Cardiac septum (tissue), 1 donor: ENCODE measurements around the gene TMEM98. TPM values are rescaled to one million over a fixed set of nuclear protein-coding genes. Genes with fewer than 3 reads are reported as not detected.
"Not testable (repeated sequence)": the region's sequence is repeated elsewhere in the genome, so short reads cannot be mapped to it uniquely, and the experiment has no call there.

Experiments used
- DNase-seq: peaks from one replicate; pipeline ENCODE4 v3.0.0-alpha.2; 2020; ENCODE audit warnings: low spot score
- intact Hi-C: fragments of 100-400 bp; cut with DNase I; formaldehyde crosslinking; loops from one replicate; pipeline ENCODE4 v1.14.0; 2022
- long read RNA-seq: library from polyadenylated mRNA; unstranded; transcript quantifications from one replicate; pipeline ENCODE4 v2.0.0, GENCODE V29; 2021
- total RNA-seq: library from RNA; stranded (reverse); fragmentation: NEBNext Ultra II Directional; extraction: Animal tissue kit (Norgen Biotek cat#: 25700); gene quantifications from one replicate; pipeline ENCODE4 v1.2.1, GENCODE V29; 2021
- donor health status: DM: no; HTN: no; CAD: no.

Gene TMEM98, protein sequence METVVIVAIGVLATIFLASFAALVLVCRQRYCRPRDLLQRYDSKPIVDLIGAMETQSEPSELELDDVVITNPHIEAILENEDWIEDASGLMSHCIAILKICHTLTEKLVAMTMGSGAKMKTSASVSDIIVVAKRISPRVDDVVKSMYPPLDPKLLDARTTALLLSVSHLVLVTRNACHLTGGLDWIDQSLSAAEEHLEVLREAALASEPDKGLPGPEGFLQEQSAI
- total RNA-seq, result 12.9 TPM
- long read RNA-seq, full-length matches to known transcripts, result 14 of 19 reads
- long read RNA-seq, partial matches to known transcripts, result 3 of 19 reads
- long read RNA-seq, other reads (novel, unspliced or antisense), result 2 of 19 reads

DNA sequence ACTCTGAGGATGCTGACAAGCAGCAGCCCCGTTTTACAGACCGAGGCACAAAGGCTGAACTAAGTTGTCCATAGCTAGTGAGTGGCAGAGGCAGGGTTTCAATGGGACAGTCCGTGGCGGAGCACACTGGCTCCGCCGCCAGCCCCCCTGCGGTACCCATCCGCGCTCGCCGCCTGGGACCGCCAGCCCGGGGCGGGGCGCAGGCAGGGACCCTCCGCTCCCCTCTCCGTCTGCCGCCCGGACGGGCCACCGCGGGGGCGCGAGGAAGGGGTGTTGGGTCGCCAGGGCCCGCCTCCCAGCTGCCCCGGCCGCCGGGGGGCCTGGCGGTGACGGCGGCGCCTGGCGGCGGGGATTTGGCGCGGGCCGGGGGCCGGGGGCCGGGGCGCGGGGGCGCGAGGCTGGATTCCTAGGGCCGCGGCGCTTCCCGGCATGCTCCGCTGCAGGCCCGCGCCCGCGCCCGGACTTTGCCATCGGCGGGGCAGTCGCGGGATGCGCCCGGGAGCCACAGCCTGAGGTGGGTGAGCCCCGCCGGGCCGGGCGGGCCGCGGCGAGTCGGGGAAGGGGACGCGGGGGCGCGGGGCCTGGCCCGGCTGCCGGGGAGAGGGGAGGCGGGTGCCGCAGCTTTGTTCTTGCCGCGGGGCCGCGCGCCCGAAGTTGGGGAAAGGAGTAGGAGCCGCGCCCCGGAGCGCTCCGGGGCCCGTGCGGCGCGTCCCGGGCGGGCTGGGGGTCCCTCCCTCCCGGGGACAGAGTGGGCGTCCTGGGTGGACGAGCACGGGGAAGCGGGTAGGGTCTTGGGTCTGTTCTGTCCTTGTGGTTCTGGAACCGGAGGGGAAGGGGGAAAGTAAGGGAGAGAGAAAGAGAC lies at the start of gene TMEM98:
Gene TMEM98 (plus strand): TSS at position 430 of the 862 bp plus-strand sequence. CDS start 3,376 bp downstream, outside the sequence.
- intact Hi-C loops, result no loop called here
- DNase-seq, result no peak

DNA sequence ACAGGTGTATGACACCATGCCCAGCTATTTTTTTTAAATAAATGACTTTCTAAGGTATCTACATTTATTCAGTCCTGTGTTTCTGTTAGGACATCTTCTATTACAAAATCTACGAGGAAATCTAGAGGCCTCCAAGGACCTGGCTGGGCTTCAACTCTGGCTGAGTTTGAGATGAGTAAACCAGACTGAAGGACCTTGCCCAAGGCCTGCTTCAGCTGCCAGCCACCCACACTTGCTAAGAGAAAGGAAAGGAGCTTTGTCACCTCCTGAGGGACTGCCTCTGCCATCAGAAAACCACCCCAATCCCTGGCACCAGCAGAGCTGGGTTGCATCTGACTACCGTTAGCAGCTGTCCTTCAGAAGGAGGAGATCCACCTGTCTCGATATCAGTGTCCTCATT lies 49.7 kb upstream of the TMEM98 start:
- intact Hi-C loops, result loop anchor here (10.0 kb wide), 1 partner anchor 363 kb away; no protein-coding TSS in a partner anchor

DNA sequence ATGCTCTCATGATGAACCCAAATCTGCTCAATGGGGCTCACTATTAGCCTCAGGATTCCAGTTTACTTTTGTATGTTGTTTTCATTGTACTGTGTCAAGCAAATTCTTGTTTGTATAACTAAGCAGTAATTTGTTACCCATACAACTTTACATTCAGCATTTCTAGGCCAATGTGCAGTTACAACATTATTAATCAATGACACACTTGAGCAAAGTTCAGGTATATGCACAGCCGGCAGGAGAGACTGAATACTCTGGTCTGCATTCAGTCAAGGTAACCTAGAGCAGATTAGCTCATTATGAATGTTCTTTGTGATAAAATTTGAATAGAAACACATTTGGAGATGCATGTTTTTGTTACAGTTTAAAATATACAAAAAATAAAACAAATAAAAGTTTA lies 48.8 kb upstream of the TMEM98 start:
- intact Hi-C loops, result loop anchor here (10.0 kb wide), 1 partner anchor 364 kb away; no protein-coding TSS in a partner anchor

More for the DNA sequence above, 49.7 kb upstream of the TMEM98 start:
- DNase-seq, result no peak

DNA sequence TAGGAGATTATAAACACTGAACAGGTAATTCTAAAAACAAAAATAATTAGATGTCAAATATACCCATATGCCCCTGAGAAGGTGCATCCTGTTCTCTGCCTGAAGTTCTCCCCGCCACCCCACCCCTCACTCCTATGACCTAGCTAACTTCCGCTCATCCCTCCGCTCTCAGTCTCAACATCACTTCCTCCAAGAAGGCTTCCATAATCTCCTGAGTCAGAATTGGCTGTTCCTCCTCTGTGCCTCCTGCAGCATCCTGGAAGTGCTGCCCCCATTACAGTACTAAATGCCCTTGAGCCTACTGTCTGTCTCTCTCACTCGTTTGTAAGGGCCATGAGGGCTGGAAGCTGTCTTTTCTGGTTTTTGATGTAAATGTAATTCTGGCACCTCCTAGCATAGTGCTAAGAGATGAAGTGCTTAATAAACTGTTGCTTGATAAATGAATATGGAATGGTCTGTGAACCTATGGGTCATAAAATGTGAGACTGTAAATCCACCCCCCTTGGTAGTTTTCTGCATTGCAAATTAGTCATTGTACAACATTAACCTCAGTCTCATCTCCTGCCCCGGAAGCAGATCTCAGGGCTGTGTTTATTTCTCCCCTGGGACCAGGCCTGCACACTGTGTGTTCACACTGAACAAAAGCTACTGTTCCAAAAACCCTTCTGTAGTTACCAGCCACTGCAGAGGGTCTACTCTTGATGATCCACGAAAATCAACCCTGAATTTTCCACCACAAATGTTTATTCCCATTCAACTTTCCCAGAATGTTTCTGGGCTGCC lies 47.1 kb upstream of the TMEM98 start:
- intact Hi-C loops, result no loop called here

More for the DNA sequence above, 48.8 kb upstream of the TMEM98 start:
- no peak for DNase-seq

DNA sequence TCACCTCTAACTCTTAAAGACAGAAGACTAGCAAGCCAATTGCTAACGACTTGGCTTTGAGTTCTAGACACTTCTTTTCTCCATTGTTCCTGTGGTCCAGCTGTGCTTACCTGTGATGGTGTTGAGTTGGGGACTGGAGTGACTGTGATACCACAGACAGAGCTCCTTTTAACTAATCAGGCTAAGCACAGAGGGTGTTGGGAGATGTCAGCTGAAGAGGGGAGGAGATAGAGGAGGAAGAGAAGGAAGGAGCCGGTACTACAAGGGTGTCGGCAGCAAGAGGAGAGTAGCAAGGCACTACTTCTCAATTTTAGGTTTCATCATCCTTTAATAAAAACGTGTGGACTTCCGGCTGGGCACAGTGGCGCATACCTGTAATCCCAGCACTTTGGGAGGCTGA lies 45.9 kb upstream of the TMEM98 start:
- no peak for DNase-seq
- intact Hi-C loops, result no loop called here

More for the DNA sequence above, 47.1 kb upstream of the TMEM98 start:
- DNase-seq, result no peak

DNA sequence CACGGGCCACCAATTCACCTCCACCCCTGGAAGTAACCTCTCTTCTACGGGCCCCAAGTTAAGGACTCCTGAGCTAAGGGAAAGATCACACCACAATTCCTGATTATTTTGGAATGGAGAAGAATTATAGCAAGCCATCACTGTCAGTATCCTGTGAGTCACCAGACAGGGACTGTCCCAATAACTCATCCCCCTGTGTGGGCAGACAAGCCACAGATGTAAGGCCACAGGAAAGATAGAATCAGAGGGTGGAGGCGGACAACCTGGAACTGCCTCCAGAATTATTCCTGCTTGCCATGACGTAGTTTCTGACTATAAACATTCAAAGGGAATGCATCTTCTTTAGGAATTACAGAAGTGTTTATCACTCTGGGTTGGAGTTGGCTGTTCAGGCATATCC lies 45.2 kb upstream of the TMEM98 start:
- intact Hi-C loops, result no loop called here
- no peak for DNase-seq

DNA sequence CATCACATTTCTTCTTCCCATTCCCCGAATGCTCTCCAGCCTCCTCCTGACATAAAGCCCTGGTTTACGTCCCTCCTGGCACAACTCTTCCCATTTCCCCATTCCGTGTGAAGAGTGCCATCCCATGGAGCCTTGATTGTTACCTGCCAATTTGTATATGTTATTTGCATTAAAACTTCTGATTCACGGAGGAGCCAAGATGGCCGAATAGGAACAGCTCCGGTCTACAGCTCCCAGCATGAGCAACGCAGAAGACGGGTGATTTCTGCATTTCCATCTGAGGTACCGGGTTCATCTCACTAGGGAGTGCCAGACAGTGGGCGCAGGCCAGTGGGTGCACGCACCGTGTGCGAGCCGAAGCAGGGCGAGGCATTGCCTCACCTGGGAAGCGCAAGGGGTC lies 41.0 kb upstream of the TMEM98 start:
- intact Hi-C loops, DNase-seq: not testable (repeated sequence)

DNA sequence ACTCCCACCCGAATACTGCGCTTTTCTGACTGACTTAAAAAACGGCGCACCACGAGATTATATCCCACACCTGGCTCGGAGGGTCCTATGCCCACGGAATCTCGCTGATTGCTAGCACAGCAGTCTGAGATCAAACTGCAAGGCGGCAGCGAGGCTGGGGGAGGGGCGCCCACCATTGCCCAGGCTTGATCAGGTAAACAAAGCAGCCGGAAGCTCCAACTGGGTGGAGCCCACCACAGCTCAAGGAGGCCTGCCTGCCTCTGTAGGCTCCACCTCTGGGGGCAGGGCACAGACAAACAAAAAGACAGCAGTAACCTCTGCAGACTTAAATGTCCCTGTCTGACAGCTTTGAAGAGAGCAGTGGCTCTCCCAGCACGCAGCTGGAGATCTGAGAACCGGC lies 40.5 kb upstream of the TMEM98 start:
- DNase-seq, intact Hi-C loops: not testable (repeated sequence)

DNA sequence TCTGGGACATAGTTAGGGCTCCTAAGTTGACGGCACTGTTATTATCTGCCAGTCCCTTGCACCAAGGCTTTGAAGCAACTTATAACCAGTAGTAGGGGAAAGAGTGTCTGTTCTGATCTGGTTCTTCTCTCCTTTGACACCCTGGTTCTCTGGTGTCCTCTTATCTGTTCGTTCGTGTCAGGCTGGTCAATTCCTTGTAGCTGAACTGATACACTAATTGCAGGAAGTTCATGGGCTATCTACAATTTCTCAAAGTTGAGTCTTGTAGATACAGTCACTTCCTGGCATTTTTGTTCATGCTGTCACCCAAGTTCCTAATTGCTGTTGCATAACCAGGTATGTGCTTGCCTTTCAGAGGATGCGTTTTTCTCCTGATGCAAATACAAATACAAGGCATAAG lies 33.7 kb upstream of the TMEM98 start:
- intact Hi-C loops, result no loop called here
- no peak for DNase-seq

DNA sequence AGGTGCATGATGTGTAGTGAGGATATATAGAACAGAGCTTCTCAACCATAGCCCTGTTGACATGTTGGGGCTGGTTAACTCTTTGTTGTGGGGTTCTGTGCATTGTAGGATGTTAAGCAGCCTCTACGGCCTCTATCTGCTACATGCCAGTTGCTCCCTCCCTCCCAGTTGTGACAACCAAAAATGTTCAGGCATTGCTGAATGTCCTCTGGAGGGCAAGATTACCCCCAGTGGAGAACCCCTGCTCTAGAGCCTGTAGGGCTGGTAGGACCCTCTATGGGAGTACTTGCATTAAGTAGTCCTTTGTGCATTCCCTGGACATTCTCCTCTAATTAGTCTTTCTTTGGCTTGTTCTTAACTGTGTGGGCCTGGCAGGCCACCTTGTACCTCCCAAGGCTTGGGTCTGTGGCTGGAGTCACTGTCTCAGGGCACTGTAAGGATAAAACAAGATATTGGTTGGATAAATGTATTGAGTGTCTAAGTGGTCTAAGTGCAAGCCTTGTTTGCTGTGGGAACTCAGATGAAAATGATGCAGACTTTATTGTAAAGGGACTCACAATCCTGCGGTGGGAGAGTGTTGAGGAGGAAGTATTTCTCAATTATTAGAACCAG lies 31.2 kb upstream of the TMEM98 start:
- intact Hi-C loops, result no loop called here
- no peak for DNase-seq

DNA sequence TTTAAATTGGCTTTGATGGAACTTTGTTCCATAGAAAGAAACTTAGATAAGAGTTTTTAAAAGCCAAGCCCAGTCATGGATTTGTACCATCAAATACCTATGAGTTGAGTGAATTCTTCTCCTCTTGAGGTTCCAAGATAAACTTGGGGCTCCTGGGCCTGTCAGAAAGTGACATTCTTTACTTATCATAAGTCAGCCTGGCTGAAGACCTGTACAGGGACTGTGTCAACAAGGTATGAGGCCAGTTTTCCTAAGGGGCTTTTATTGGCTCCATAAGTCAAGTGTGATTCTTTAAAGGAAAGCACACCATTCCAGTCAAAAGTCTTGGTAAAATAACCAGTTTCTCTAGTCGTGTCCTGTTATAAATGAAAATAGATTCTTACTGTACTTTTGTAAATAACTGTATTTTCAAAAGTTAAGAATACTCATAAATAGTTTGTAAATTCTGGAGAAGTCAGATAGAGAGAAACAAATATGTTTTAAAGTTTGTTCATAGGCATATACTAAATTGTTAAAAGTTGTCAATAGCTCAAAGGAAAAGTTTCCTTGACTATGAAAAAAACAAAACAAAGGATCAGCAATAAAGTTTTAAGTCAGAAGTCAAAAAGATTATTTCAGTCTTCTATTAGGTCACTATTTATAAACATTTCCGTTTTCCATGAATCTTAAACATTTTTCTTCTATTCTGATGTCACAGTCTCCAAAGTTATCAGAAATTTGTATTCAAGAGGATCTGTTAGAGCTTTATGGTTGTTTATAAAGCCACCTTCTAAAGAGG lies 28.5 kb upstream of the TMEM98 start:
- intact Hi-C loops, result no loop called here
- no peak for DNase-seq

DNA sequence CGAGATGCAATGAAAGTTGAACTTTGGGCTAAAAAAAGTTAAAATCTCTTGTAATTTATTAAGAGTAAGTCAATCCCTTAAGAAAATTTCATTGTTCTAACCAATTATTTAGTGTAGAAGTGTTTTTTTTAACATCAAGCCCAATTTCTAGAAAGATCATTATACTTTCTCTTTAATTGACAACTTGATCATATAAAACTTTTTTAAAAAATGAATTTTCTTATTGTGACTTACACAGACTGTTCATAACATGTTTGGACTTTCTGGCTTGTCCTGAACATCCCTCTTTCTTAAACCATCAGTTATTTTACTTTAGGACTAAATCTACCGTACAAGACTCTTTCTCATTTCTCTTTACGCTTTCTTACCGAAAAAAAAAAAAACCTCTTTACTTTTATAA lies 26.2 kb upstream of the TMEM98 start:
- intact Hi-C loops, result no loop called here
- DNase-seq, result no peak

DNA sequence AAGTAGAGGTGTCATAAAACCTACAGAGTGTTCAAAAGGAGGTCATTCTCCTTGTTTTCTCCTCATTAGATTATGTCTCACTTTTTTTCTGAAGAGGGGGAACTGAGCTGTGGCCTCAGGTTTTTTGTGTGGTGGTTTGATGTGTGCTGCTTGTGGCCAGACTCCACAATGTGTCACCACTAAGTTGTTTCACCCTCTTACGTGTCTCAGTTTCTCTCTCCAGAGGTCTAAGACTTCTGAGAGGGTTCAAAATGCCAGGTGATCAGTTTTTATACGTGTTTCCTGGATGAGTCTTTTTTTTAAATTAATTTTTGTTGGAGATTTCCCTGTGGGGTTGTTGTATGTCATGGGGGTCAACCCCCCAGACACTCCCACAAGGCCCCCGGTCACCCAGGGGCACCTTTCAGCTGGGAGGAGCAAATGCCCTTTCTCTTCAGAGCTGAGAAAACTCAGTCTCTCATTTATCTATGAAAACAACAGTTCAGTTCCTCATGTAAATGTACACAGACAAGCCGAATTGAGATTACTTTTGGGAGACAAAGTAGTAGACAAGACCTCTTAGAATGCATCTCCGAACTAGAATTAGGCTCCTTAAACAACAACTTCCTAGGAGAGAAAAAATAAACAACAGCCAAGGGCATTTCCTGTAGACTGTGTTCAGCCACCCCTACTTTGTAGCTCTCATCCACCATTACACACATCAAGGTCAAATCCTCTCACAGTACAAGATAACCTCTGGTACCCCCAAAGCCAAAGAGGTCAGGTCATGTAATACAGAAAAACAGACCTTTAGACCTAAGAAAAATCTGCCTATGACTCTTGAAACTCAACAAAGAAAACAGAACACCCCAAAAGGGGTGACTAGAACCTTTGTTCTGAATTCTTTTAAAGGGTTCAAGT lies 23.9 kb upstream of the TMEM98 start:
- intact Hi-C loops, result no loop called here

DNA sequence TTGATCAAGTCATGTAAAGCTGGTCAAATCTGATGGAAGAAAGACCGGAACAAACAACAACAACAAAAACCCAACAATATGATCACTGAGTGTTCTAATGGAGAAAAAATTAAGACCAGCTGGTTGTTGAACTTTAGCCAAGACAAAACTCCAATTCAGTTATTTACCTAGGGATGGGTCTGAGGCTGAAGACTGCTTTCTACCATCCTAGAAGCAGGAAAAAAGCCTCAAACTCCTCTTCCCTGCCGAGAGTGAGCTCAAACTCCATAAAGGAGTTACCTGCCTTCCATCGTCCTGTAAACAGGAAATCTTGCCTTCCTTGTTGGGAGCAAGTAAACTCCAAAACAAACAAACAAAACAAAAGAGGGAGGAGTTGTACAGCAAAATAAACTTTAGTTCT lies 23.1 kb upstream of the TMEM98 start:
- DNase-seq, result no peak
- intact Hi-C loops, result no loop called here

More for the DNA sequence above, 23.9 kb upstream of the TMEM98 start:
- DNase-seq, result no peak

DNA sequence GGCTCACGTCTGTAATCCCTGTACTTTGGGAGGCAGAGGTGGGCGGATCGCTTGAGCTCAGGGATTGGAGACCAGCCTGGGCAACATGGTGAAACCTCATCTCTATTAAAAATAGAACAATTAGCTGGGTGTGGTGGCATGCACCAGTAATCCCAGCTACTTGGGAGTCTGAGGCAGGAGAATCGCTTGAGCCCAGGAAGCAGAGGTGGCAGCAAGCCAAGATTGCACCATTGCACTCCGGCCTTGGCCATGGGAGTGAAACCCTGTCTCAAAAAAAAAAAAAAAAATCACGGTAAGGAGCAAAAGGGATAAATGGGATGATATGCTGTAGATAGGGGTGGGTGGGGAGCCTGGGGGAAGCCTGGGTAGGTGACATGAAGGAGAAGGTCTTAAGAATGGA lies 20.4 kb upstream of the TMEM98 start:
- intact Hi-C loops, result no loop called here
- DNase-seq, result no peak

DNA sequence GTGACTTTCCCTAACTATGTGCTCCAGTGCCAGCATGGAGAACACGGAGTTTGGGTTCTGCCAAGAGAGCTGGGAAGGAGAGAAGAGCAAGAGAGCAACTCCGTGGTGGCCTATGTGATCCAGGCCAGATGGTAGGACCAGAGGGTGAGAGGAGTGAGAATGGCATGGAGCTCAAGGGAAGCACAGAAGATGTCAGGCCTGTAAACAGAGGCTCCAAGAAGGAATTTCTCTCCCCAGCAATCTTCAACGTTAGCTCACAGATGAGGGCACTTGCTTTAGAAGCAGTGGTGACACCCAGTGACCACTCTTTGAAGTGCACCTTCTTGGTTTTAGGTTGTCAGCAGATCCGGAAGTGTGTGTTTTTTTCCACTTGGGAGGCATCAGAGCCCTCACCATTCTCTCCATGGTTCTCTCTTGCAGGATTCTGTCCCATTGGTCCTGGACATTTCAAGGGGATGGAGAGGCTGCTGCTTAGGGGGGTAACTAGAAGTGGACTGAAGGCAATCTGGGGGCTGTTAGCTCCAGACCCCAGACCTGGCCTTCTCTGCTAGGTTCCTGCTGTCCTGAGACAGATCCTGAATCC lies 18.1 kb upstream of the TMEM98 start:
- DNase-seq, result no peak
- intact Hi-C loops, result loop anchor here (2.0 kb wide), 1 partner anchor 125 kb away; no protein-coding TSS in a partner anchor

DNA sequence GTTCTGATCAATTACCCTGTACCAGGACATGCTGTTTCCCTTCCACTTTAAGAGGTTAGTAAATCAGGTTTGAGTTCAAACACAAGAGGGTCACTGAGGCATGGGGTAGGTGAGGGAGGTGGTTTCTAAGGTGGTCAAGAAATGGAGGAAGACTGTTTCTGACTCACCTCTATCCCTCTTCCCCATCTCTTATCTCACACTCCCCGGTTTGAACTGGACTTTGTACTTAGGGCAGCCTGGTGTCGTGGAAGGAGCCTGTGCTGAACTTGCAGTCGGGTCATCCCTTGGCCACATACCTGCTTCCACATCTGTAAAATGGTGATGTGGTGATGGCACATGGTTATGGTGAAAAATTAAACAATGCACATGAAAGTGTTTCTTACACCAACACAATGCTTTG lies 17.2 kb upstream of the TMEM98 start:
- intact Hi-C loops, result loop anchor here (2.0 kb wide), 1 partner anchor 126 kb away; no protein-coding TSS in a partner anchor
- no peak for DNase-seq
